ENCODE measurements around the gene CDH15. TPM values are rescaled to one million over a fixed set of nuclear protein-coding genes. Genes with fewer than 3 reads are reported as not detected.

The CDH15 gene
- total RNA-seq, 3 donors from 2014 or later (not counting 1 experiment from before 2014, with no cell fraction given): 0.20 TPM; not detected in 2

DNA sequence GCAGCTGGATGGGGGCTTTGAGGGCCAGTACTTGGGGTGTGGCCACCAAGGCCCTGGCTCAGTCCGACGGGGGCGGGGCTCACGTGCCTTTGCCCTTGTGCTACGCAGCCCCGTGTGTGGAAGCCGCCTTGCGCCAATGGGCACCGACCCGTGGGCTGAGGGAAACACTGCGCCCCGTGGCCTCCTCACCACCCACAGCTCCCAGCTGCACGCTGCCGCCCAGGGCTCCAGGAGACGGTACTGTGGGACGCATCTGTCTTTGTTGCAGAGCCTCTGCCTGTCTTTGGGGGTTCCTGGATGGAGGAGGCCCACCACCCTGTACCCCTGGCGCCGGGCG lies 7.6 kb downstream of the CDH15 start:
- no peaks in the 10 kb centered on the region for H3K9me3 ChIP-seq (ENCODE audit: control insufficient read depth, insufficient read depth, low read length)
- ATAC-seq (no peak), DNase-seq (no peak)
- Mint-ChIP-seq H3K9me3 (no peaks in the 10 kb centered on the region), H3K36me3 (no peaks in the 10 kb centered on the region), H3K27me3 (ENCODE audit: low read depth in 2 of 2) (no peaks in the 10 kb centered on the region), H3K27ac (no peak overlapping the region), H3K4me1 (no peaks in the 10 kb centered on the region), H3K4me3 (no peak overlapping the region)
- no peaks in the 10 kb centered on the region for H3K36me3 ChIP-seq (ENCODE audit: control insufficient read depth, insufficient read depth, low read length)
- intact Hi-C loops (cut with micrococcal nuclease): no loop called here
- WGBS (ENCODE audit: insufficient coverage): 91% methylated on average over 19 of the region's 19 CpGs
- H3K27ac ChIP-seq (ENCODE audit: low read length): no peak overlapping the region
- no peak overlapping the region for H3K4me3 ChIP-seq (ENCODE audit: low read length)
- H3K27me3 ChIP-seq (ENCODE audit: control insufficient read depth, insufficient read depth, low read length): no peaks in the 10 kb centered on the region
- TF ChIP-seq CTCF (IDR thresholded peaks at IDR 0.05): no peak
- peaks cover 9% of the 10 kb centered on the region for H3K4me1 ChIP-seq (ENCODE audit: control insufficient read depth, insufficient read depth, low read length)

- TF ChIP-seq CTCF (IDR thresholded peaks at IDR 0.05): no peak
- 91% methylated on average over 25 of the region's 25 CpGs for WGBS (ENCODE audit: insufficient coverage)
- intact Hi-C loops (cut with micrococcal nuclease): no loop called here
- Histone ChIP-seq H3K27ac (ENCODE audit: low read length) (no peak overlapping the region), H3K27me3 (ENCODE audit: control insufficient read depth, insufficient read depth, low read length) (no peaks in the 10 kb centered on the region), H3K4me1 (ENCODE audit: control insufficient read depth, insufficient read depth, low read length) (peaks cover 7% of the 10 kb centered on the region), H3K36me3 (ENCODE audit: control insufficient read depth, insufficient read depth, low read length) (no peaks in the 10 kb centered on the region), H3K9me3 (ENCODE audit: control insufficient read depth, insufficient read depth, low read length) (no peaks in the 10 kb centered on the region), H3K4me3 (ENCODE audit: low read length) (no peak overlapping the region)
- Mint-ChIP-seq H3K27me3 (ENCODE audit: low read depth in 2 of 2) (no peaks in the 10 kb centered on the region), H3K9me3 (no peaks in the 10 kb centered on the region), H3K4me1 (no peaks in the 10 kb centered on the region), H3K4me3 (no peak overlapping the region), H3K36me3 (no peaks in the 10 kb centered on the region), H3K27ac (no peak overlapping the region)
- ATAC-seq (no peak), DNase-seq (no peak)
Observed at GRCh38 chr16:89179656-89180315, 8.2 kb downstream of the CDH15 start.

DNA sequence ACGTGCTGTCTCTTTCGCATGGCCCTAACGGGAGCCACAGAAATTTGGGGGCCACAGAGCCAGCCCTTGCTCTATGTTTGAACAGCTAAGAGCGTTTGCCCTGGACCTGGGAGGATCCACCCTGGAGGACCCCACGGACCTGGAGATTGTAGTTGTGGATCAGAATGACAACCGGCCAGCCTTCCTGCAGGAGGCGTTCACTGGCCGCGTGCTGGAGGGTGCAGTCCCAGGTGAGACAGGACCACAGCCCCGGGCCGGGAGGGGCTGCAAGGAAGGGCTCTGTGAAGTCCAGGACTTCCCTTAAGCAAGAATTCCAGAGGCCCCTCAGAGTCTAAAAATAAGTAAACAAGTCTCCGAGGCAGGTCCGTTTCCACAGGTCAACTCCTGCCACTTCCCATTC lies 11.9 kb downstream of the CDH15 start:
- H3K4me1 Mint-ChIP-seq: peaks cover 0 to 5% of the 10 kb centered on the region in 2 donors
- H3K27me3 Mint-ChIP-seq (ENCODE audit: low read depth in 2 of 2): no peaks in the 10 kb centered on the region
- Histone ChIP-seq H3K4me1 (ENCODE audit: control insufficient read depth, insufficient read depth, low read length) (no peaks in the 10 kb centered on the region), H3K36me3 (ENCODE audit: control insufficient read depth, insufficient read depth, low read length) (no peaks in the 10 kb centered on the region), H3K27ac (ENCODE audit: low read length) (no peak overlapping the region), H3K9me3 (ENCODE audit: control insufficient read depth, insufficient read depth, low read length) (no peaks in the 10 kb centered on the region), H3K4me3 (ENCODE audit: low read length) (no peak overlapping the region), H3K27me3 (ENCODE audit: control insufficient read depth, insufficient read depth, low read length) (no peaks in the 10 kb centered on the region)
- DNase-seq: no peak
- intact Hi-C loops (cut with micrococcal nuclease): no loop called here
- ATAC-seq: no peak
- H3K9me3 Mint-ChIP-seq: no peaks in the 10 kb centered on the region
- TF ChIP-seq CTCF (IDR thresholded peaks at IDR 0.05): no peak
- no peak overlapping the region for H3K27ac Mint-ChIP-seq
- no peaks in the 10 kb centered on the region for H3K36me3 Mint-ChIP-seq
- 79% methylated on average over 13 of the region's 13 CpGs for WGBS (ENCODE audit: insufficient coverage)
- no peak overlapping the region for H3K4me3 Mint-ChIP-seq
